HepG2 (cell line): ENCODE results near the gene TLK1. TPM values are rescaled to one million over a fixed set of nuclear protein-coding genes. Genes with fewer than 3 reads are reported as not detected.

Source experiments
- ATF3 ChIP-seq: sonication (generic); formaldehyde crosslinking; IDR thresholded peaks from 2 replicates; pipeline ENCODE4 v1.4.0; 2020; ENCODE audit warnings: missing genetic modification reagents
- ATF6 ChIP-seq: sonication (generic); formaldehyde crosslinking; conservative IDR thresholded peaks from 2 replicates; pipeline ENCODE4 v1.4.0; 2020; ENCODE audit warnings: missing genetic modification reagents
- BRF2 ChIP-seq: sonication (generic); formaldehyde crosslinking; IDR thresholded peaks from 2 replicates; pipeline ENCODE4 v1.8.1; 2022; ENCODE audit warnings: mild to moderate bottlenecking, missing genetic modification reagents
- CC2D1A ChIP-seq: sonication (generic); formaldehyde crosslinking; IDR thresholded peaks from 2 replicates; pipeline ENCODE4 v1.8.1; 2023; ENCODE audit warnings: mild to moderate bottlenecking, missing genetic modification reagents
- EED ChIP-seq: sonication (generic); formaldehyde crosslinking; IDR thresholded peaks from 2 replicates; pipeline ENCODE4 v1.5.0; 2020; ENCODE audit warnings: mild to moderate bottlenecking, missing genetic modification reagents
- ELF3 ChIP-seq: IDR thresholded peaks from 2 replicates; pipeline ENCODE4 v1.6.1; 2016; ENCODE audit warnings: missing genetic modification reagents, missing compliant biosample characterization
- FOXM1 ChIP-seq: sonication (generic); formaldehyde crosslinking; IDR thresholded peaks from 2 replicates; pipeline ENCODE4 v1.5.0; 2020; ENCODE audit warnings: missing genetic modification reagents
- HHEX ChIP-seq: IDR thresholded peaks from 2 replicates; pipeline ENCODE4 v1.6.1; 2016; ENCODE audit warnings: control low read depth
- HNRNPK ChIP-seq: fragments of 200-400 bp; formaldehyde crosslinking; IDR thresholded peaks from 2 replicates; pipeline ENCODE4 v1.6.1; 2018; ENCODE audit warnings: low read length, low read depth, moderate library complexity, mild to moderate bottlenecking; ENCODE audit not compliant: poor library complexity, severe bottlenecking
- JUND ChIP-seq: sonication (generic); formaldehyde crosslinking; IDR thresholded peaks from 2 replicates; pipeline ENCODE4 v1.8.0; 2022; ENCODE audit warnings: mild to moderate bottlenecking, missing genetic modification reagents
- KDM4B ChIP-seq: sonication (generic); formaldehyde crosslinking; IDR thresholded peaks from 2 replicates; pipeline ENCODE4 v1.4.0; 2020; ENCODE audit warnings: missing genetic modification reagents
- KLF11 ChIP-seq: IDR thresholded peaks from 2 replicates; pipeline ENCODE4 v1.6.1; 2016; ENCODE audit warnings: missing compliant biosample characterization
- NFATC3 ChIP-seq: sonication (generic); formaldehyde crosslinking; IDR thresholded peaks from 2 replicates; pipeline ENCODE4 v1.5.1; 2020; ENCODE audit warnings: mild to moderate bottlenecking, missing genetic modification reagents
- NR3C1 ChIP-seq: sonication (generic); formaldehyde crosslinking; IDR thresholded peaks from 2 replicates; pipeline ENCODE4 v1.4.0; 2020; ENCODE audit warnings: missing genetic modification reagents
- POGZ ChIP-seq: sonication (generic); formaldehyde crosslinking; IDR thresholded peaks from 2 replicates; pipeline ENCODE4 v1.4.0; 2020; ENCODE audit warnings: mild to moderate bottlenecking, missing genetic modification reagents
- POLR2G ChIP-seq: fragments of 200-400 bp; formaldehyde crosslinking; IDR thresholded peaks from 2 replicates; pipeline ENCODE4 v1.6.1; 2018; ENCODE audit warnings: mild to moderate bottlenecking, low read depth, low read length, moderate library complexity
- PRPF4 ChIP-seq: fragments of 200-400 bp; formaldehyde crosslinking; IDR thresholded peaks from 2 replicates; pipeline ENCODE4 v1.6.1; 2016; ENCODE audit warnings: low read length, low read depth; ENCODE audit not compliant: poor library complexity, severe bottlenecking
- RAD21 ChIP-seq: fragments of 450-650 bp; formaldehyde crosslinking; IDR thresholded peaks from 2 replicates; pipeline ENCODE4 v1.5.0; 2020; ENCODE audit warnings: mild to moderate bottlenecking
- RBFOX2 ChIP-seq: fragments of 200-400 bp; formaldehyde crosslinking; IDR thresholded peaks from 2 replicates; pipeline ENCODE4 v1.6.1; 2017; ENCODE audit warnings: low read depth, mild to moderate bottlenecking, low read length
- SKI ChIP-seq: fragments of 450-650 bp; IDR thresholded peaks from one replicate; pipeline ENCODE4 v1.6.1; 2018; ENCODE audit warnings: mild to moderate bottlenecking; ENCODE audit not compliant: partially characterized antibody
- SRSF4 ChIP-seq: fragments of 200-400 bp; formaldehyde crosslinking; IDR thresholded peaks from one replicate; pipeline ENCODE4 v1.6.1; 2018; ENCODE audit warnings: mild to moderate bottlenecking, low read depth, low read length, moderate library complexity; ENCODE audit not compliant: poor library complexity, severe bottlenecking
- ZBTB7B ChIP-seq: sonication (generic); formaldehyde crosslinking; IDR thresholded peaks from 2 replicates; pipeline ENCODE4 v1.4.0; 2020; ENCODE audit warnings: missing genetic modification reagents
- ZBTB8A ChIP-seq: sonication (generic); formaldehyde crosslinking; IDR thresholded peaks from 2 replicates; pipeline ENCODE4 v1.4.0; 2020; ENCODE audit warnings: mild to moderate bottlenecking, low read depth, missing genetic modification reagents, borderline replicate concordance
- ZEB1 ChIP-seq: IDR thresholded peaks from 2 replicates; pipeline ENCODE4 v1.6.1; 2012; ENCODE audit warnings: mild to moderate bottlenecking, low read depth, inconsistent platforms; ENCODE audit not compliant: insufficient replicate concordance
- ZNF335 ChIP-seq: sonication (generic); formaldehyde crosslinking; IDR thresholded peaks from 2 replicates; pipeline ENCODE4 v1.4.0; 2020; ENCODE audit warnings: missing genetic modification reagents
- ZNF44 ChIP-seq: sonication (generic); formaldehyde crosslinking; IDR thresholded peaks from 2 replicates; pipeline ENCODE4 v1.5.1; 2020; ENCODE audit warnings: mild to moderate bottlenecking, missing genetic modification reagents
- ZNF619 ChIP-seq: sonication (generic); formaldehyde crosslinking; IDR thresholded peaks from 2 replicates; pipeline ENCODE4 v1.4.0; 2020; ENCODE audit warnings: mild to moderate bottlenecking, missing genetic modification reagents
- ZNF768 ChIP-seq: sonication (generic); formaldehyde crosslinking; IDR thresholded peaks from 2 replicates; pipeline ENCODE4 v1.4.0; 2020; ENCODE audit warnings: missing genetic modification reagents
- ZNF800 ChIP-seq: sonication (generic); formaldehyde crosslinking; IDR thresholded peaks from 2 replicates; pipeline ENCODE4 v1.4.0; 2020; ENCODE audit warnings: missing genetic modification reagents
- ZNF883 ChIP-seq: sonication (generic); formaldehyde crosslinking; IDR thresholded peaks from 2 replicates; pipeline ENCODE4 v1.5.1; 2020; ENCODE audit warnings: mild to moderate bottlenecking, missing genetic modification reagents; ENCODE audit errors: not compliant biosample characterization
- polyA plus RNA-seq, 8 experiments: library from polyadenylated mRNA; depleted of rRNA in 3 of 8; stranded (reverse) in 7 of 8; unstranded in 1 of 8; fragments of >200 nt; fragmentation: Illumina TruSeq in 4 of 8; extraction: Trizol in 4 of 8; gene quantifications; 2 replicates each; pipeline versions ENCODE4 v1.2.1 to v1.2.3, GENCODE V29; 2011 to 2016; ENCODE audit warnings: low read depth in 4 of 8, missing spikeins in 1 of 8, mixed read lengths in 1 of 8; ENCODE audit not compliant: insufficient read depth in 1 of 8
- total RNA-seq, 5 experiments: library from RNA; depleted of rRNA; stranded (reverse); fragments of >200 nt; fragmentation: Illumina TruSeq; extraction: Trizol; gene quantifications; 2 replicates each; pipeline ENCODE4 v1.2.3, GENCODE V29; 2016; ENCODE audit warnings: low read depth in 1 of 5

The TLK1 gene
- total and polyA plus RNA-seq, 2 of the 13 experiments (the other 11 are each of a cell fraction or from before 2014, with no cell fraction given), result 16.8 to 28.7 TPM

- TF ChIP-seq ATF3 (CRISPR knock-in tag), result no peak
- TF ChIP-seq RAD21 (CRISPR knock-in tag), result 0 out of 2 replicates have a peak, but pooled peaks have one; percentile 18
- TF ChIP-seq ZNF883 (CRISPR knock-in tag), result no peak
- TF ChIP-seq SRSF4, result no peak
- TF ChIP-seq JUND, result no peak
- no peak for TF ChIP-seq RBFOX2
- no peak for TF ChIP-seq EED
- no peak for TF ChIP-seq BRF2
- no peak for TF ChIP-seq NFATC3 (CRISPR knock-in tag)
- TF ChIP-seq FOXM1, result no peak
- TF ChIP-seq ZNF768 (CRISPR knock-in tag), result 0 out of 2 replicates have a peak, but pooled peaks have one; percentile 5
- no peak for TF ChIP-seq ZEB1
- TF ChIP-seq POGZ (CRISPR knock-in tag), result 0 out of 2 replicates have a peak, but pooled peaks have one; percentile 0
- TF ChIP-seq KLF11 (CRISPR knock-in tag), result no peak
- TF ChIP-seq NR3C1 (CRISPR knock-in tag), result no peak
- no peak for TF ChIP-seq HHEX (CRISPR knock-in tag)
- TF ChIP-seq ZNF44 (CRISPR knock-in tag), result no peak
- TF ChIP-seq ZBTB7B (CRISPR knock-in tag), result no peak
- no peak for TF ChIP-seq PRPF4
- no peak for TF ChIP-seq ATF6 (CRISPR knock-in tag)
- no peak for TF ChIP-seq POLR2G
- no peak for TF ChIP-seq ZNF800 (CRISPR knock-in tag)
- TF ChIP-seq HNRNPK, result no peak
- no peak for TF ChIP-seq ZNF335 (CRISPR knock-in tag)
- TF ChIP-seq ZBTB8A (CRISPR knock-in tag), result no peak
- no peak for TF ChIP-seq CC2D1A (CRISPR knock-in tag)
- TF ChIP-seq ZNF619, result no peak
- peak; percentile 48; the same call in 1 of the 2 replicates for TF ChIP-seq ELF3
- TF ChIP-seq KDM4B (CRISPR knock-in tag), result no peak
- TF ChIP-seq SKI, result no peak
Measured at GRCh38 chr2:170975943-170976270, 184.8 kb downstream of the TLK1 start (continued).
